ENCODE results near the gene C4A. TPM values are rescaled to one million over a fixed set of nuclear protein-coding genes. Genes with fewer than 3 reads are reported as not detected.

The C4A gene
- total and polyA plus RNA-seq, 2 of the 13 experiments (the other 11 are each of a cell fraction or from before 2014, with no cell fraction given): 165 to 478 TPM

- TF ChIP-seq IRF1 (CRISPR knock-in tag; IDR thresholded peaks at IDR 0.05; ENCODE audit: low read depth) (no peak), CHD4 (IDR thresholded peaks at IDR 0.05; ENCODE audit: borderline replicate concordance, low read length) (no peak), ZSCAN5A (CRISPR knock-in tag; IDR thresholded peaks at IDR 0.05; ENCODE audit: borderline replicate concordance) (peak; percentile 38; the same call in 1 of the 2 replicates), ZNF430 (CRISPR knock-in tag; IDR thresholded peaks at IDR 0.05) (peak; percentile 53; the same call in 1 of the 2 replicates), SRSF1 (optimal IDR thresholded peaks at IDR 0.05; ENCODE audit: low read depth, low read length) (peak; percentile 81), NONO (IDR thresholded peaks at IDR 0.05) (no peak), NONO (CRISPR knock-in tag; conservative IDR thresholded peaks at IDR 0.05) (peak; percentile 81; the same call in 1 of the 2 replicates), NCOA2 (CRISPR knock-in tag; IDR thresholded peaks at IDR 0.05) (peak; percentile 48), SP5 (CRISPR knock-in tag; IDR thresholded peaks at IDR 0.05; ENCODE audit: borderline replicate concordance, low read depth) (no peak), SSRP1 (CRISPR knock-in tag; IDR thresholded peaks at IDR 0.05) (0 out of 2 replicates have a peak, but pooled peaks have one; percentile 72), TFAP4 (IDR thresholded peaks at IDR 0.05; ENCODE audit: borderline replicate concordance, low read depth) (peak; percentile 36; the same call in 1 of the 2 replicates), ZNF367 (CRISPR knock-in tag; IDR thresholded peaks at IDR 0.05; ENCODE audit: borderline replicate concordance) (peak; percentile 65; the same call in 1 of the 2 replicates), MED1 (CRISPR knock-in tag; IDR thresholded peaks at IDR 0.05) (peak; percentile 74), ZFP62 (CRISPR knock-in tag; IDR thresholded peaks at IDR 0.05) (no peak), FOXC1 (CRISPR knock-in tag; IDR thresholded peaks at IDR 0.05; ENCODE audit: borderline replicate concordance) (peak; percentile 37), HOMEZ (CRISPR knock-in tag; IDR thresholded peaks at IDR 0.05; ENCODE audit: low read depth) (0 out of 2 replicates have a peak, but pooled peaks have one; percentile 41), HNF1A (IDR thresholded peaks at IDR 0.05; ENCODE audit: low read depth) (no peak), HNF1A (CRISPR knock-in tag; IDR thresholded peaks at IDR 0.05; ENCODE audit: borderline replicate concordance) (no peak), ZSCAN31 (CRISPR knock-in tag; IDR thresholded peaks at IDR 0.05; ENCODE audit: low read depth) (no peak; the same call in 1 of the 2 replicates), THAP11 (CRISPR knock-in tag; IDR thresholded peaks at IDR 0.05) (peak; percentile 65), SALL1 (CRISPR knock-in tag; IDR thresholded peaks at IDR 0.05) (peak; percentile 75)
Observed at GRCh38 chr6:32047855-32048766, 66.3 kb downstream of the C4A start (continued).

Data from HepG2 (cell line).